Stomach (tissue), 9 donors: ENCODE data around the gene PVALEF. TPM values are rescaled to one million over a fixed set of nuclear protein-coding genes. Genes with fewer than 3 reads are reported as not detected.

Experiments
- DNase-seq, 2 donors: peaks; one replicate each; pipeline versions ENCODE4 v3.0.0 to v3.0.0-alpha.2; 2013 to 2019
- H3K27ac ChIP-seq, 5 donors: fragments of 200-600 bp in 4 of 5; sonication (generic) in 4 of 5; one replicate each; pipeline ENCODE4 v1.5.1; 2013 to 2019; ENCODE audit warnings: mild to moderate bottlenecking in 1 of 5, moderate library complexity in 1 of 5
- H3K27me3 ChIP-seq, 3 donors: fragments of 200-600 bp; sonication (generic); one replicate each; pipeline ENCODE4 v1.5.1; 2017 to 2019; ENCODE audit warnings: mixed run types in 1 of 3
- H3K36me3 ChIP-seq, 4 donors: fragments of 200-600 bp; sonication (generic); 1 replicate in 3 of 4; 2 replicates in 1 of 4; pipeline ENCODE4 v1.5.1; 2016 to 2019
- H3K4me1 ChIP-seq, 4 donors: fragments of 200-600 bp; sonication (generic); one replicate each; pipeline ENCODE4 v1.5.1; 2016 to 2019
- H3K4me3 ChIP-seq, 4 donors: fragments of 200-600 bp; sonication (generic) in 3 of 4; one replicate each; pipeline ENCODE4 v1.5.1; 2016 to 2019; ENCODE audit warnings: mild to moderate bottlenecking in 1 of 4
- H3K9me3 ChIP-seq, 4 donors: fragments of 200-600 bp; sonication (generic); one replicate each; pipeline ENCODE4 v1.5.1; 2016 to 2019
- CTCF ChIP-seq, 7 experiments: fragments of 450-650 bp in 4 of 7; fragments of 200-600 bp in 3 of 7; sonication (generic) in 3 of 7; IDR thresholded peaks; one replicate each; pipeline ENCODE4 v1.5.1; 2016 to 2019; ENCODE audit warnings: antibody characterized with exemption in 7 of 7, control low read depth in 2 of 7, mild to moderate bottlenecking in 1 of 7
- EP300 ChIP-seq: sonication (generic); formaldehyde crosslinking; IDR thresholded peaks from one replicate; pipeline ENCODE4 v1.6.1; 2017; ENCODE audit warnings: antibody characterized with exemption
- POLR2A ChIP-seq, 4 donors: fragments of 450-650 bp; IDR thresholded peaks; one replicate each; pipeline ENCODE4 v1.6.1; 2016; ENCODE audit warnings: antibody characterized with exemption in 4 of 4, control low read depth in 2 of 4, mild to moderate bottlenecking in 1 of 4, moderate library complexity in 1 of 4
- POLR2AphosphoS5 ChIP-seq, 3 donors: sonication (generic); formaldehyde crosslinking; IDR thresholded peaks; one replicate each; pipeline ENCODE4 v1.6.1; 2016; ENCODE audit warnings: antibody characterized with exemption in 3 of 3
- WGBS, 5 donors: extraction: QIAGEN DNeasy Blood & Tissue Kit in 3 of 5; methylation state at CpG; one replicate each; pipeline versions ENCODE4 v1.1.5 to v1.1.7; 2013 to 2018; 5-methylcytosine and 5-hydroxymethylcytosine counted together
- intact Hi-C: fragments of 100-400 bp; cut with DNase I; formaldehyde crosslinking; loops from one replicate; pipeline ENCODE4 v1.15.1; 2023; ENCODE audit warnings: low total_unique reads
- polyA plus RNA-seq, 3 donors: library from polyadenylated mRNA; stranded (reverse); fragments of 200-250 nt; gene quantifications; one replicate each; pipeline ENCODE4 v1.2.3, GENCODE V29; 2013
- total RNA-seq, 5 donors: library from RNA; depleted of rRNA; stranded (reverse); fragments of >200 nt; gene quantifications; one replicate each; pipeline versions ENCODE4 v1.1.0 to v1.2.3, GENCODE V29; 2014 to 2016
- donor health status: healthy with polysubstance abuse.
- donor health status: Bipolar disorder and iron deficiency.
- donor health status: healthy.

PVALEF gene
- total and polyA plus RNA-seq, 8 donors: not detected

GRCh38 chr17:81121841-81122733 is 43.2 kb upstream of the PVALEF start:
- no peak for DNase-seq
- intact Hi-C loops: no loop called here
- no peak for TF ChIP-seq POLR2AphosphoS5 (IDR thresholded peaks at IDR 0.05)
- TF ChIP-seq CTCF (IDR thresholded peaks at IDR 0.05): no peak
- TF ChIP-seq EP300: no peak
- TF ChIP-seq POLR2A (IDR thresholded peaks at IDR 0.05): no peak
- 63 to 81% (median 72%) methylated on average over 73 to 109 of the region's 109 CpGs for WGBS, 5 donors
- Histone ChIP-seq H3K9me3 (no peaks in the 10 kb centered on the region), H3K27me3 (peaks cover 0 to 22% (median 0%) of the 10 kb centered on the region in 3 donors), H3K4me3 (no peak overlapping the region), H3K36me3 (peaks cover 0 to 24% (median 4%) of the 10 kb centered on the region in 4 donors), H3K4me1 (peaks cover 17 to 29% (median 23%) of the 10 kb centered on the region in 4 donors), H3K27ac (no peak overlapping the region)

- DNase-seq: peak in 1 of 2 donors; percentile 57
- Histone ChIP-seq H3K4me1 (peaks cover 13 to 18% (median 15%) of the 10 kb centered on the region in 4 donors), H3K4me3 (no peak overlapping the region), H3K9me3 (no peaks in the 10 kb centered on the region), H3K36me3 (peaks cover 0 to 15% (median 2%) of the 10 kb centered on the region in 4 donors), H3K27me3 (peaks cover 0 to 22% (median 0%) of the 10 kb centered on the region in 3 donors), H3K27ac (no peak overlapping the region)
- 60 to 82% (median 79%) methylated on average over 11 to 39 of the region's 39 CpGs for WGBS, 5 donors
- intact Hi-C loops: no loop called here
- no peak for TF ChIP-seq CTCF (IDR thresholded peaks at IDR 0.05)
- no peak for TF ChIP-seq EP300
- no peak for TF ChIP-seq POLR2AphosphoS5 (IDR thresholded peaks at IDR 0.05)
- no peak for TF ChIP-seq POLR2A (IDR thresholded peaks at IDR 0.05)
Observed at GRCh38 chr17:81123052-81124048, 42.0 kb upstream of the PVALEF start.

GRCh38 chr17:81124377-81124776 is 40.9 kb upstream of the PVALEF start:
- Histone ChIP-seq H3K27me3 (peaks cover 0 to 22% (median 0%) of the 10 kb centered on the region in 3 donors), H3K4me3 (no peak overlapping the region), H3K36me3 (peaks cover 0 to 15% (median 2%) of the 10 kb centered on the region in 4 donors), H3K4me1 (peaks cover 3 to 7% (median 5%) of the 10 kb centered on the region in 4 donors), H3K9me3 (no peaks in the 10 kb centered on the region), H3K27ac (no peak overlapping the region)
- no peak for DNase-seq
- TF ChIP-seq POLR2AphosphoS5 (IDR thresholded peaks at IDR 0.05) (no peak), EP300 (no peak), POLR2A (IDR thresholded peaks at IDR 0.05) (no peak), CTCF (IDR thresholded peaks at IDR 0.05) (no peak)
- WGBS, 5 donors: 93 to 96% (median 95%) methylated on average over 15 to 18 of the region's 18 CpGs
- intact Hi-C loops: no loop called here

GRCh38 chr17:81125573-81126081 is 39.7 kb upstream of the PVALEF start:
- intact Hi-C loops: no loop called here
- 57 to 75% (median 68%) methylated on average over 11 to 14 of the region's 14 CpGs for WGBS, 5 donors
- TF ChIP-seq EP300 (no peak), CTCF (IDR thresholded peaks at IDR 0.05) (no peak), POLR2AphosphoS5 (IDR thresholded peaks at IDR 0.05) (no peak), POLR2A (IDR thresholded peaks at IDR 0.05) (no peak)
- H3K27me3 ChIP-seq: peaks cover 0 to 22% (median 0%) of the 10 kb centered on the region in 3 donors
- H3K4me1 ChIP-seq: peaks cover 0 to under 1% (median 0%) of the 10 kb centered on the region in 4 donors
- H3K9me3 ChIP-seq: no peaks in the 10 kb centered on the region
- no peak overlapping the region for H3K27ac ChIP-seq
- DNase-seq: no peak
- peaks cover 0 to 15% (median 2%) of the 10 kb centered on the region in 4 donors for H3K36me3 ChIP-seq
- no peak overlapping the region for H3K4me3 ChIP-seq
